Stimulated activated CD8-positive, alpha-beta memory T cell treated with anti-CD3 and anti-CD28 coated beads, Interleukin-4, amount 100 ng/mL, for 1 hour (primary cell): ENCODE results near the gene SULF2.

Experiments used
- DNase-seq, 2 donors: peaks; one replicate each; pipeline ENCODE4 v3.0.0-alpha.2; 2020; ENCODE audit warnings: low read depth in 2 of 2, low spot score in 1 of 2

SULF2 gene

DNA sequence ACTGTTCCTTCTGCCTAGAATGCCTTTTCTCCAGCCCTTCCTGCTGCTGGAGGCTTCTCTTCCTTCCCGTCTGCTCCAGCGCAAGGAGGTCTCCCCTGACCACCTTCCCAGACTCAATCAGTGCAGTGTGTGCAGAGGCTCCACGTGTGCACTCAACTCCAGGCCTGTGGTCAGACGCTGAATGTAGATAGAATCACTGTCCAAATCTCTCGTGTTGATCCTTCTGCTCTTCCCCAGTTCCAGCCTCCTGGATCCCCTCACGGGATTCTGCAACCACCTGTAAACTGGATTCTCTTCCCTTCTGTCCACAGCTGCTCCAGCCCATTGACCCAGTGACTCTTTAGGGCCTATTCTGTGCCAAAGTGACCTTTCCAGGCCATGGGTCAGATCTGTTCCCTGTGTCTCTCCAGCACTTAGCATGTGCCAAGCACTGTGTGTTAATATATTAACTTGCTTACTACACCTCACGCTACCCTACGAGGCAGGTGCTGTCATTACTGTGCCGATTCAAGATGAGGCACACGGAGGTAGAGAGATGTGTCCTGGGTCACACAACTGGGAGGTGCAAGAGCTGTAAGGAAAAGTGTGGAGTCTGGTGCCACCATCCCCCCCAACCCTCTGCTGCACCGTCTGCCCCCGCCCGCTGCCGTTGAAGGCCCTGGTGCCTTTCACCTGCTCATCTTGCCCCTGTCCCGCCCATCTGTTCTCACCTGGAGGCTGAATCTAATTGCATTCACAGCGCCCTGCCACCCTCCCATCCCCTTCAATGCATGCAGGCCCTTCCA is 112.2 kb downstream of the SULF2 start:
- no peak for DNase-seq

DNA sequence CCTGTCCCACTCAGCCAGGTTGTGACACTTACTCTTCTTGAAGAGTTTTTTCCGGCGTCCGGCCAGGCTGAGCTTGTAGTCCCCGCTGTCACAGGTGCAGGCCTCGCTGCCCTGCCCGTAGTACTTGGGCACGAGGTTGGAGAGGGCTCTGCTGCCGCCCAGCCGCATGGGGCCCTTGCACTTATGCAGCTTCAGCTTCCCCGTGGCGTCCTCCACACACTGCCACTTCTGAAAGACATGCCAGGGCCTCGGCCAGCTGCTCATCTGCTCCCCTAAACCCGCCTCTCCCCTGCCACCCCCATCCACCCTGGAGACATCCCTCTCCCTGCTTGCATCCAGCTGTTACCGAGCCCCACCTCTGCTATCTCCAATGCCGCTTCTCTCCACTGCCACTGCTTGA is 113.1 kb downstream of the SULF2 start:
- DNase-seq = no peak

DNA sequence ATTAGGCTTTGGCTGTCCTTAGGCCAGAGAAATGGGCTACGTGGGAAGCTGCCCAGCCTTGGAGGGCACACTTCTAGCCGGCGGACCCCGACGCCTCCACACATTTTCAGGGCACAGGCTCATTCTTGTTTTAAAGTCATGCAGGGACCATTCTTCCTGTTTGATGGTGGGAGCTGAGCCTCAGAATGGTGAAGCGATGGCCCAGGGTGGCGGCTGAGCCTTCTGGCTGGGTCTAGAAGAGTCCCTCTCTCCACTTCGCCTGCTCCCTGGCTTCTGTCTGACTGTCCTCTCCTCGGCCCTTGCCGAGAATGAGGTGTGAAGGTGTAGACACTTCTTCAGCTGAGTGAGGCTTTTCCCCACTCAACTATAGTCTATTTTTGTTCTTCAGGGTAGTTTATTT is 114.4 kb downstream of the SULF2 start:
- no peak for DNase-seq

DNA sequence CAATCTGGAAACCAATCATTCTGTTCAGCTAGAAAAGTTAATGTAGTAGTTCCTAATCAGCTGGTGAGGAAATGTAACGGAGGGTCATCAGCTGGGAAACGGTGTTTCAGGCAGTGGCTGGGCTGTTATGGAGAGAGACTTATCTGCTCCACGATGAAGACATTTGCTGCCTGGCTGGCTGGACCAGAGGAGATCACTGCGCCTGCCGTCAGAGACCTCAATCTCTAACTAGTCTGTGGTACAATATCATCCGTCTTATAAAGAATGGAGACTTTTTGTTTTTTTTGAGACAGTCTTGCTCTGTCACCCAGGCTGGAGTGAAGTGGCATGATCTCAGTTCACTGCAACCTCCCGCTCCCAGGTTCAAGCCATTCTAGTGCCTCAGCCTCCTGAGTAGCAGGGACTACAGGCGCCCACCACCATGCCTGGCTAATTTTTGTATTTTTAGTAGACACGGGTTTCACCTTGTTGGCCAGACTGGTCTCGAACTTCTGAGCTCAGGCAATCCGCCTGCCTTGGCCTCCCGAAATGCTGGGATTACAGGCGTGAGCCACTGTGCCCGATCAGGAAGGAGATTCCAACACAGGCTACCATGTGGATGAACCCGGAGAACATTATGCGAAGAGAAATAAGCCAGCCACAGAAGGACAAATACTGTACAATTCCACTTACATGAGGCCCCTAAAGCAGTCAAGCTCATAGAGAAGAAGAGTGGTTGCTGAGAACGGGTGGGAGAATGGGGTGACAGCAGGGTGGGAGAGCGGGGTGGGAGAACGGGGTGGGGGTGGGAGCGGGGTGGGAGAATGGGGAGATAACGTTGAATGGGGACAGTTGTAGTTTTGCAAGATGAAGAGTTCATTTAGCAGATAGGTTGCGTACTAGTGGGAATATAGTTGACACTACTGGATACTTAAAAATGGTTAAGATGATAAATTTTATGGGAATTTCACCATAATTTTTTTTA is 115.1 kb downstream of the SULF2 start:
- no peak for DNase-seq

DNA sequence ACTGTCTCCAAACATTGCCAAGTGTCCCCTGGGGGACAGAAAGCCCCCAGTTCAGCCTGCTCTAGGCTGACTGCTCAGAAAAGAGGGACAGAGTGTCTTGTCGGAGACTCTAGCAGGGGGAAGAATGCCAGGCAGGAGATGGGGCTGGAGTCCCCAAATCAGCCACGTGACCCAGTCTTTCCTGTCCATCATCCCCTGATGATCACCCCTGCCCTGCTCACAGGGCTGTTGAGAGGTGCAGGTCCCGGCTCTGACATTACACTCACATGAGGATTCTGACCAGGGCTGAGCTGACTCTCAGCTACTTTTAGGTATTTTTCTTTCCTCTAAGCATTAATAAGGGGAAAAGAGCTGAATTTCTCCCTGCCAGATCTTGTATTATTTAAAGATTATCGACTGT is 115.8 kb downstream of the SULF2 start:
- DNase-seq = no peak

DNA sequence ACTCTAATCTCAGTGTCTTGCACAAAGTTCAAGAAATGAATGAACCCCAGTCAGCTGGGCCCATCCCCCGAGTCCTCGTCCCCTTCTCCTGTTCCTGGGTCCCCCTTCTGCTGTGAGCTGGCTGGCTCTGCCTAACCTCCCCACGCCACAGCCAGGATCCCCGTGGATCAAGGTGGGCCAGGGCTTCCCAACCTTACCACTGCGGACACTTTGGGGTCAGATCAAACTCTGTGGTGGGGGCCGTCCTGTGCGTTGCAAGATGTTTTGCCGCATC is 116.2 kb downstream of the SULF2 start:
- no peak for DNase-seq

DNA sequence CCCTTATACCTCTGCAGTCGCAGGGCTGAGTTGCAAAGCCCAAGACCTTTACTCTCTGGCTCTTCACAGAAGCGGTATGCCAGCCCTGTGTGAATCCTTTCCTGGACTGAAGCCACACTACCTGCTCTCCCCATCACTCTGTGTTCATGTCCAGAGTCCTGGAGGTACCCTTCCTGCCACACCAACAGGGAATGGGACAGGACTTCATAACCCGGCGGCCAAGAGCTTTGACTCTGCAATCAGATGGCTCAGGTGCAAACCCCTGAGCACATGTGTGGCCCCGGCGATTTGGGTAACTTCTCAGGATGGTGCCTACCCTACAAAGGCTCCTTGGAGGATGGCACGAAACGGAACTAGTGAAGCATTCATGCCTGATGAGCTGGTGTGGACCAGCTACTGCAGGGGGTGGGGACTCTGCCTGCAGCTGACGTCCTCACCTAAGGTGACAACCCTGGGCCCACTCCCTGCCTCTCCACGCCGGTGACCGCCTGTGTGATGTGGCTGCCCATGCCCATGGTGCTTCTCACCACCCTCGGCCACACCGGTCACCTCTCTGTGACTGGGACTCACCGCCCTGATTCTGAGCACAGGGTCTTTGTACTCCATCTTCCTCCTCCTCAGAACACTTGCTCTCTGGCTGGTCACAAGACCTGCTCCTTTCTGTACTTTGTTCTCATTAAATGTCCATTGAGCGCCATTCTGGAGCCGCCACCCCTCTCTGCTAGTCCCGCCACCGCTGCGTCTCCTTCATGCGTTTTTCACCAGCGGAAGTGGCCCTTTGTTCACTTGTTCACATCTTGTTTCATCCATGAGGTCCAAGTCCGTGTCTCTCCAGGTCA is 116.7 kb downstream of the SULF2 start:
- no peak for DNase-seq

DNA sequence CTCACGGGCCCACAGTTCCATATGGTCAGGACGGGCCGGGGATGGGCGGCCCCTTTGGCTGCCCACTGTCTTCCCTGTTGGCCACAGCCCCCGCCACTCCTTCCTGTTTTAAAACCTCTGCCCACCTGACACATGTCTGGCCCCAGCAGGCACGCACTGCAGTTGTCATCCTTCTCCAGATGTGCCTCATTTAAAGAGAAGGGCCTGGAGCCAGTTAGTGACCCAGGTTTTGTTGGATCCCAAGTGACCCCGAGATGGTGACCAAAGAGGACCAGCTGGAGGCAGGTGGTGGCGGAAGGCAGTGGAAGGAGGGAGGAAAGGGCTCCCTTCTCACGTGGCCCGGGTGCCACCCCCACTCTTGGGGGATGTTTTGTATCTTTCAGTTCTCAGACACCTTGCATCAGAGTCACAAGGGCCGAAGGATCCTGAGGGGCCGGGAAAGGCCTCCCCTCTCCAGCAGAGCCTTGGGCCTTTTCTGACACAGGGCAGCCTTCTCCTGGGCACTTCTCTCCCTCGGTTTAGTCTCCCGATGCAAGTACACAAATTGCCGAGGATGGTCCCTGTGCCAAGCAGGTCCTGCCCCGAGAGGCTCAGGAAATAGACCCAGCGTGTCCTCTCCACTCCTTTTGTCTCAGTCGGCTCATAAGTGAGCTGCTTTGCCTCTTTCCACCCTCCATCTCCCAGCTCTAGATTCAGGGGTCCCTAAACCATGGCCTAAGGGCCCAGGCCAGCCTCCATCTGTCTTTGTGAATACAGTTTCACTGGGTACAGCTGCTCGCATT is 117.6 kb downstream of the SULF2 start:
- DNase-seq = no peak

DNA sequence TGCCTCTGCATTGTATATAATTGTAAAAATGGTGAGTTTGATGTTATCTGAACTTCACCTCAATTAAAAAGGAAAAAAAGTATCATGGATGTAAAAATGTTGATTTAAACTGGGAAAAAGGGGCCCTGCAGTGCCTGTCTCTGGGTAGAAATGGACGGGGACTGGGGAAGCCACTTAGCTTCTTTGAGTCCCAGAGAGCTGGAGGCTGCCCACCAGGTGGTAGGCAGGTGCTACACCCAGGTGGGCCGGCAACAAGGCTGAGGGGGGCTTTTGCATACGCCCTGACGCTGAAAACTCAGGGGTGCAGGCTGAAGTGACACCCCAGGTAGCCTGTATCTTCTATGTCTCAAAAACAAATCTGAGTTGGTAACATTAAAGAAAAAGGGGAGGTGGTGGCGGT is 118.2 kb downstream of the SULF2 start:
- DNase-seq = no peak

DNA sequence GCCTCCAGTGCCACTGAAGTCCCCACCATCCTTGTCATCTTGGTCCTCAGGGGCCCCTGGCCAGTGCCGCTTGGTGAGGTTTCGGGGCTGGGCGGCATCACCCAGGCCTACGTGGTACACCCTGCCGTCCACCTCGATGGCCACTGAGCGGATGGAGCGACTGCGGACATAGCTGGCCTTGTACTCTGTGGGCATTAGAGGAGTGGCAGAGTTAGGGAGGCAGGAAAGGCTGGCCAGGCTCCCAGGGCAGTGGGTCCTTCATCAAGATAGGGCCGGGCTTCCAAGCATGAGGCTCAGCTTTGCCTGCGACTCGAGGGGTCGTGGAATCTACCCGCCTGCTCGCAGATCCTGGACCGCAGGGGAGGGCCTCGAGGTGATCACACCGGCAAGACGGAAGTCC is 119.0 kb downstream of the SULF2 start:
- DNase-seq = no peak

DNA sequence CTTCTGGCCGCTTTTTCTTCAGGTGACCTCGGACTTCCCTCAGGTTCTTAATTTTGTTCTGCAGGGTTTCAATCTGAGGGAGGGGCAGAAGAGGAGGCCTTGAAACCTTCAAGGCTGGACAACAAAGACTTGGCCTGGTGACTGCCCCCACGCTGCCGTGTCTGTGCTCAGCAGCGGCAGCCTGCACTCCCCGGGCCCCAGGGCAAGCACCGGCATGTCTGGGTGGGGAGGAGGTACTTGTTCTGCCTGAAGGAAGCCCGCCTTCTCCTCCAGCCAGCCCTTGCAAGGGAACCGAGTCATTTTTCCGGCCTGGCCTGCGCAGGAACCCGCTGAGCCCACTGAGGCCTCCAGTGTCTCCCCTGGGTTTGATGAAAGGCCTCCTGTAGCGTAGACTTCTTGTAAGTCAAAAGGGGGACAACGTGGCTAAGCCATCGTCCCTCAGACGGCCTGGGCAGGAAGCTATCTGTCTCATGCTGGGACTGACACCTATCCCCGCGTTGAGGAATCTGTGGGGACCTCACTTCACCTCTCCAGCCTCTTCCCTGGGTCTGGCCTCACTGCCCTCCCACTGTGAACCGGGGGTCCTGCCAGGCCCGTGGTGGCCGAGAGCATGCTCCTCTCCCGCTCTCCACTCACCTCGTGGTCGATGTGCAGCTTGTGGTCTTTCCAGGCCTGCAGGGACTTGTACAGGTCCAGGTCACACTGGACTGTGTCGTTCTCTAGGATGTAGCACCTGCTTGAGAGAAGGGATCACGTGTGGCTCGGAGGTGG is 119.9 kb downstream of the SULF2 start:
- DNase-seq = no peak

DNA sequence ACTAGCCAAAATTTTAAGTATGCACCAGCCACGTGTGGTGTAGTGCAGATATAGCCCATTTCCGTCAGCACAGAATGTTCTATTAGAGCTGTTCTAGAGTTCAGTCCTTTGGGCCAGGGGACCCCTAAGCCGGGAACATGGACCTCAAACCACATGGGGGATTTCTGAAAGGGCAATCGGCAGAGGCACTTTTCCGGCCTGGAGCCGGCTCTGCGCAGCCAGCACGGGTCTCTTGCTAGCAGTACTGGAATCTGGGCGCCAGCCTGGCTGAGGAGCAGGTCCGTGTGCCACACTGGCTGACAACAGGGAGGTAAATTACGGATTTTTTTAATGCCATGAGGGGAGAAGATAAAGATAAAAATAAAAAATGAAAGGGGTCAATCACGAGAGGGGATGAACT is 120.5 kb downstream of the SULF2 start:
- DNase-seq = no peak

DNA sequence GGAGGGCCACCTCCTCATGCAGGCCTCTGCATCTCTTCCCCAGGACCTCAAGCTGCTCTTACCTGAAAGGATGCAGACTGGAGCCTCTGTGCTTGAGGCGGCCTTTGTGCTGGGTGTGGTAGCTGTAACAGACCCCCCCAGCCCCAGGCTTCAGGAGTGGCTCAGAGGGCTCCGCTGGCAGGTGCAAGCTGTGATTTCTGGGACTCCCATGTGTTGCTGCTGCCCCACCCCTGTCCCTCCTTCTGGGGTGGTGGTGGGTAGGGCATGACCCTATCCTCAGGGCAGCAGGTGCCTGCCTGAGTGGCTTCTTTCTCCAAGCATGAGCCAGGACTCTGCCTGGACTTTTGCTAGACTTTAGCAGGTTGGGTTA is 121.2 kb downstream of the SULF2 start:
- DNase-seq = no peak

DNA sequence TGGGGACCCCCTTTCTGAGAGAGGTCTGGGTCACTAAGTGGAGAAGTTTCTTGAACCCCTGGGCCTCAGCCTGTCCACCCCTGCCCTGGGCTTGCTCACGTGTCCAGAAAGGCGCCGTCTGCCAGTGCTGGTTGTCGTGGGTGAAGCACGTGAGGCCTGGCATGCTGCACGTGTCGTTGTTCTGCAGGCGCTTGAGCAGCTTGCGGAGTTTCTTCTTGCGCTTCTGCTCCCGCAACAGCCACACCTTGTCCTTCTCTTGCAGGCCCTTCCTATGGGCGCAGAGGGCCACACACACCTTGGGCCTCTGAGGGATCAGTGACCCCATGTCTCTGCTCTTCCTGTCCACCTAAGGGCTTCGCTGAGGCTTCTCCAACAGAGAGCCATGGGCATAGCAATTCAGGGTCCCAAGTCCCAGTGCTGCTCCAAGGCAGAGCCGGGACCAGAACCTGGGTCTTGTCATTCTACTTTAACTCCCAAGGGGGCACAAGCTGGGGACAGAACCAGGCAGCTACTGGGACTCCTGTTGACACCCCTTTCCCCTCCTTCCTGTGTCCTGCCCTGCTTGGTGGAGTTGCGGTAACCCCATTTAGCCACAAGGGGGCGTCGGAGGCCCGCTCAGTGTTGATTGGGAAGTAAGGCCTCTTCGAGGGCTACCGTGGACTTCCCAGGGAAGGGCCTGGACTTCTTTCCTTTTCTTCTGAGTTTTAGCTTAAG is 121.8 kb downstream of the SULF2 start:
- peak; percentile 42 to 44 for DNase-seq

DNA sequence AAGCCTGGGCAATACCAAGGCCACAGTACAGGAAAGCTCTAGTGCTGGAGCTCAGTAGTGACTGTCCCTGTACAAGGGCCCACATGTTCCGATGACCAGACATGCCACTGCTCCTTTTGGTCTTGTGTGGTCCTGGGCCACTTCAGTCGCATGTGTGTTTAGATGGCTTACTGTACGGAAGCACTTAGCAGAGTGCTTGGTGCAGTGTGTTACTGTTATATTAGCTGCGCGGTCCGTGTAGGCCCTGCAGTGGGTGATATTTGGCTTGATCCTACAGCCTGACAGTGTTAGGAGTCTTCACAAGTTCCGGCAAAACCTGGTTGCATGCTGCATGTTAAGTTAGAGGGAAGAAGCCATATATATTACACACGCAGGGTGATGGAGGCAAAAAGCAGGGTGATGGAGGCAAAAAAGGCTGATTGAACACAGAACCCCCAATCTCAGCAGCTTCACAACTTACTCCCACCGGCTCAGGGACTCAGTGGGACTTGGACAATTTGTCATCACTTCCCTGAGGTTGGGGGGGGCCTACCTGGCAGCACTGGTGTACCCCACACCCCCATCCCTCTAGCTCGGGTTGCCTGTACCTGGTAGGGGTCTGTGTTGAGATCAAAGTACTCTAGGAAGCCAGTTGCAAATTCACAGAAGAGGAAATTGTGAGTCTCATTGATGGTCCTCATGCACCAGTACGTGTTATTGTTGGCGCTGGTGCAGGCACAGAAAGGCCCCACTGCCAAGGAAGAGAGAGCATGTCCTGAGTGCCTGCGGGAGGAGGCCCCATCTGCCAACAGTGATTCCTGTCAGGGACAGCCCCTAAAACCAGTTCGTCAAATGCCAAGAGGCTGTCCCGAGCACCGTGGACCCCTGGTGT is 122.6 kb downstream of the SULF2 start:
- no peak for DNase-seq

DNA sequence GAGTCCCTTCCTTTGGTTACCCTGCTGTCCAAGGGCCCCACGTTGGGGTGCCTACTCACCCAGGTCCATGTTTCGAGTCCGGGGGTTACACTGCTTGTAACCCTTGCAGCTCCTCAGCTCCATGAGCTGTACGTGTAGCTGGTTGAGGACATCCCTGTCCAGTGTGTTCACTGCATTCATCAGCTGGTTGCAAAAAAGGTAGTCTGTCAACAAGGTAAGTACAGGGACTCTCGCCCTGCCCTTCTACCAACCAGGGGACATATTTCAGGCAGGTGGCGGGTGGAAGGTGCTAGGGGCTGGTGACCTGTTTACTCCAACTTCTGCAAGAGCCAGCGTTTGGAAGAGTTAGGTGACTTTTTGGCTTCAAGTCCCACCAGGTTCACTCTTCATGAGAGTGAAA is 123.6 kb downstream of the SULF2 start:
- DNase-seq = no peak

DNA sequence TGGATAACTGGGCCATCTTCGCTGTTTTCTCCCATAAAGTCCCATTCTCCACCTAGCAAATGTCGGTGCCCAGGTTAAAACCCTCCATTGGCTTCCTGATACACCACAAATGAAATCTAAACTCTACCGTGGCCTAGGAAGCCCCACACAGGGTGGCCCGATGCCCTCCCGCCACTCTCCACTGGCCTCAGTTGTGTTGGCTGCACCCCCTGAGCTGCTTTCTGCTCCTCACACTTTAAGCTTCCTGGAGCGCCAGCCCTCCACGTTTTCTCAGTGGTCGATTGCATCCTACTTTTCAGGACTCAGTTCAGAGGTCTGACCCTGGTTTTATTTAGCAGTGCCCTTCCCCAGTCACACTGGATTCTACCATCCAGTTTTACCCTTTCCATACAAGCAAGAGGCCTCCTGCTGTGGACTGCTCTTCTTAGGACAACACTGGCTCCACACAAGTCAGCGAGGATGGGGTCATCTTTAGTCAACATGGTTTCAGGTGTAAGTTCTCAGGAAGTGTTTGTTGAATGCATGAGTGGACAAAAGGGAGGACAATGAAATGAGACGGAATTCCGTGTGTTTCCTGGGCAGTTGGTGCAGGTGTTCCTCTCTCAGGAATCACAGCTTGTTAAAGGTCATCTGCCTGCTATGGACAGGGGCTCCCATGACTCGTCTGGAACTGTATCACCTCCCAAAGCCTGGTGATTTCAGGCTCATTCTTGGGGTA is 124.1 kb downstream of the SULF2 start:
- DNase-seq = no peak

DNA sequence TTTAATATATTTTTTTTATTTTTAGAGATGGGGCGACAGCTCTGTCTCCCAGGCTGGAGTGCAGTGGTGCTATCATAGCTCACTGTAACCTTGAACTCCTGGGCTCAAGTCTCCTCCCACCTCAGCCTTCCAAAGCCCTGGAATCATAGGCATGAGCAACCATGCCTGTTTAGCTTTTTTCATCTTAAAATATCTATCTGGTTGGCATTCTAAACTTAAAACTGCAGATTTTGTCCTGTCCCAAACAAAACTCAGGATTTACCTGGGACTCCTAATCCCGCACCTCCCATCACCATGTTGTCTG is 124.7 kb downstream of the SULF2 start:
- no peak for DNase-seq
